GM12864 (cell line): ENCODE measurements around the gene XNDC1N.
A peak's percentile ranks its signal among the peaks of the same experiment; 100 is the strongest.

Experiments used
- DNase-seq: peaks from one replicate; pipeline ENCODE4 v3.0.0-alpha.2; 2011; ENCODE audit warnings: low read depth
- H3K4me3 ChIP-seq: 2 replicates; pipeline ENCODE4 v1.5.1; 2011; ENCODE audit warnings: mild to moderate bottlenecking, low read depth, low read length, control low read depth
- CTCF ChIP-seq: IDR thresholded peaks from 2 replicates; pipeline ENCODE4 v1.5.1; 2011; ENCODE audit warnings: low read depth, mild to moderate bottlenecking, moderate library complexity, low read length, control low read depth, inconsistent platforms; ENCODE audit errors: missing control alignments

Gene XNDC1N

DNA sequence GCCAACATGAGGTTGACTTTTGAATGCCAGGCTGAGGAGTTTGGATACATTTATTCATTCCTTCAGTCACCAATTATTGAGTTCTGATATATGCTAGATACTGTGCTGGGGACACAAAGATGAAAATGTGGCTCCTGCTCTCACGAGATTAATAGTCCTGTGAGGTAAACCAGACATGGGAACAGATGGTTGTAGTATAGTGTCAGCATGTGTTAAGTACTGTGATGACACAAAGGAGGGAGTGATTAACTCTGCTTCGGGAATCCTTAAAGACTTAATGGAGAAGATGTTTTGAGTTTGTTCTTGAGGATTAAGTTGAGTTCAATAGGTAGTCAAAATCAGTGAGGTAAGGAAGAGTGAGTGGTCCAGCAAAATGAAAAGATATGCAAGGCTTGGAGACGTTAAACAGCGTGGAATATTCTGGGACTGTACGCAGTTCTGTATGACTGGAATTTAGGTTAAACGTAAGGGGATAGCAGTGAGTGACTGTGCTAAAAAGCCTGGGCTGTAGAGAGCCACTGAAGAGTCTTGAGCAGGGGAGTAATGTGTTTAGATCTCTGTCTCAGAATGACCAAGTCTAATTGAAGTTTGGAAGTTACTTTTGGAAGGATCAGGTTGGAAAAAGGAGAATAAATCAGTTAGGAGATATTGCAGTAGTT, 12.3 kb upstream of the XNDC1N start:
- no peak for DNase-seq
- no peak overlapping the region for H3K4me3 ChIP-seq
- TF ChIP-seq CTCF, result no peak

DNA sequence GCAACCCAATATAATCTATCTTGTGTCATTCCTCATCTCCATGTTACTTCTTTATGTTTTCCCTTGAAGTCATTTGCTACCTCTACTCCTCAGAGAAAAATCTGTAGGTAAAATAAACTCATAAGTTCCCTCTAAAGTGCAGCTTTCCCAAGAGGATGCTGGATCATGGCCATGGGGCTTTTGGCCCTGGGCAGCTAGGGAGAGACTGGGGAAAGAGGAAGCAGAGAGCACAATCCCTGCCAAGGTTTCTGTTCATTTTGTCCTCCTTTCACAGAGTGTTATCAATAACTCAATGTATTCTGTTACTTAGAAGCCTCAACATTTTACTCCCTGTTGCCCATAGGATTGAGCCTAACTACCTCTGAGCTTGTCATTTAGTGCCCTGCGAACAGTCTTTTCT, 9.4 kb upstream of the XNDC1N start:
- no peak for DNase-seq
- no peak for TF ChIP-seq CTCF
- H3K4me3 ChIP-seq, result no peak overlapping the region

GRCh38 chr11:71936825-71937224, 8.4 kb upstream of the XNDC1N start:
- DNase-seq, result no peak
- H3K4me3 ChIP-seq, result no peak overlapping the region
- TF ChIP-seq CTCF, result no peak

DNA sequence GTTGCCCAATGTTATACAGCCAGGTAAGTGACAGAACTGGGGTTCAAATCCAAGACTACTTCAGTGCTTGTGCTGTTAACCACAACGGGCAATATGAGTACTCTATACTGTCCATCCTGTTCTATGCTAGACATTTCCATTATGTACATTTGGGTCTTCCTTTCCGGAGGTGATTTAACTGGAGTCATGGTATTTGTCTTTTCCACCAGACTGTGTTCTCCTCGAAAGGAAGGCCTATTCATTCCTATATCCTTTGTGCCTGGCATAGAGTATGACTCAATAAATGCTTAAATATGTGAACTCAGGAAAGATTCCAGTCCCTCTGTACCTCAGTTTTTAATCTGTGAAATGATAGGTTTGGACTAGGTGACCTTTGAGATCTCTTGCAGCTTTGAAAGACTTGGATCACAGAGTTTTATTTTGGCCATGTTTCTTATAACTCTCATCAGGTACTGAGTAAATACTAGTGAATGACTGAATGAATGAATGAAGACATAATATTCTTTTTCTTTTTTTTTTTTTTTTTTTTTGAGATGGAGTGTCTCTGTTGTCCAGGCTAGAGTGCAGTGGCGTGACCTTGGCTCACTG, 7.0 kb upstream of the XNDC1N start:
- no peak for DNase-seq
- H3K4me3 ChIP-seq, result no peak overlapping the region
- no peak for TF ChIP-seq CTCF

DNA sequence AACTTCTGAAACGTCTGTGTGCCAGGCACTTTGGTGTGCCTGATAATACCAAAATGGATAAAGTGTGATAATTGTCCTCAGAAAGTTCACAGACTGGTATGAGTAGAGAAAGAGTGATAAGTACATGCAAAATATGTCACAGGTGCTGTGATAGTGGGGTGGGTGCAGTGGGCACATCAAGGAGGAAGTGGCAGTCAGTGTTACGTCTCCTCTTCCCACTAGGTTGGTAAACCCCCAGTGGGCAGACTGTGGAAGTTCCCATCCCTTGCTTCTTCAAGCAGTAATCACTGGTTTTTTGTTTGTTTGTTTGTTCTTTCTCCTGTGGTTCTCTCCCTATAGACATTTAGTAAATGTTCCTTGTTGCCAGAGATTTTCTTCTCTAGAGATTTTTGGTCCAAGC, 5.8 kb upstream of the XNDC1N start:
- peak; percentile 39 for TF ChIP-seq CTCF
- peak overlapping the region; percentile 32; the same call in 1 of the 2 replicates for H3K4me3 ChIP-seq
- DNase-seq, result no peak

- no peak for DNase-seq
- no peak overlapping the region; the same call in 1 of the 2 replicates for H3K4me3 ChIP-seq
- TF ChIP-seq CTCF, result no peak
Measured at GRCh38 chr11:71933141-71933933, 4.9 kb upstream of the XNDC1N start.
